Nucleus accumbens (tissue), 56 donors: ENCODE results near the gene BTBD19.
"Not testable (repeated sequence)": the region's sequence is repeated elsewhere in the genome, so short reads cannot be mapped to it uniquely, and the experiment has no call there.

Source experiments
- DNase-seq, 56 donors: peaks; one replicate each; lab custom pipeline; 2025; lab: John Stamatoyannopoulos, UW

BTBD19 gene

DNA sequence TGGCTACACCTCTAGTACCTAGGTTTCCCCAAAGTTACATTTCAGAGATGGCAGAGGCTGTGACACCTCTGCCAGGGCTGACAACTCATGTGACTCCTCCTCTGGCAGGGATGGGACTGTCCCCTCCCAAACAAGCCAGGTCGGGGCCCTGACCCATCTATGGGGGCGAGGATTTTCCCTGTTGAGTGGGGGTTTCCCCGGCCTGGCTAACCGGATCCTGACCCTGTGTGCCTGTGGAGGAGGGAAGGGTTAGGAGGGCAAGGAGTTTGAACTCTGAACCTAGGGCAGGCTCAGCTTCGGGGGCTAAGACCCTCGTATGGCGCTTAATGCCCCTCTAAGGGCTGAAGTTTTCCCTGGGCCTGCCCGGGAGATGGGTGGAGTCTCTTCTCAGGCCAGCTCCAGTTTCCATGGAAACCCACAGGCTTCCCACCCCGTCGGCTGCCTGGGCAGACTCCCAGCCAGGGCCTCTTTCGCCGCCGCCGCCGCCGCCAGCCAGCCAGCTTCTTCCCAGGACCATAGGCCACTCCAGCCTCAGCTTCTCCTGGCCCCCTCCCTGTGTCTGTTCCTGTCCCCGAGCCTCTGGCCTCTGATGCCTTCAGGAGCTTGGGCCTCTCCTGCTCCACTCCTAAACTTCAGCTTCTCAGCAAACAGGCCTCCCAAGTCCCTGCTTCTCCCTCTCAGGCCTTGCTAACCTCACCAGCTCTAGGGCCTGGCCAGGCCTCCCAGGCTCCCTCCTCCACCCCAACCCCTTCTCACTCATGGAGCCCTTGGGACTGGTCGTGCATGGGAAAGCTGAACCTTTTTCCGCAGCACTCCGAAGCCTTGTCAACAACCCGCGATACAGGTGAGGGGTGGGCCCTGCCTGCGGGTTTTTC, at the start of gene BTBD19:
Gene BTBD19, plus strand, starts transcription at position 461 of the 875 bp plus-strand sequence. Its CDS starts 298 bp downstream, at position 759.
- peak in 47 of 56 donors; percentile 21 to 82 (median 59) for DNase-seq

- DNase-seq: no peak
Measured at GRCh38 chr1:44759077-44759476, 49.2 kb upstream of the BTBD19 start.

DNA sequence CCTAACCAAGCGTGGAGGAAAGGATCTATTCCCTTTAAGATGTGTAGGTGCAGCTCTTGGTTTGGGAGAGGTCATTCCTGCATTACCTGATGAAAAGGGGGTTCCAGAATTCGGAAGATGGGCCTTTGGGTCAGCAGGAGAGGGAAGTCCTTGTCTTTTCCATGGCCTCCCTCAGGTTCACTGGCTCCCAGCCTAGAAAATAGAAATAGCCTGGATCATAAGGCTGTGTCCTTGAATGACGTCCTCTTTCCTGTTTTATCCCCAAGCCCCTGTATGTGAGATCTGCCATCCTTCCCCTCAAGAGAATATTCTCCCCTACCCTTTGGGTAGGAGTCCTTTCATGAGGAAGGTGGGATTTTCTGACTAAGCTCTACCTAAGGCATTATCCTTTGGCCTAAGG, 47.4 kb upstream of the BTBD19 start:
- no peak for DNase-seq

- DNase-seq: not testable (repeated sequence)
Measured at GRCh38 chr1:44766421-44766820, 41.9 kb upstream of the BTBD19 start.

DNA sequence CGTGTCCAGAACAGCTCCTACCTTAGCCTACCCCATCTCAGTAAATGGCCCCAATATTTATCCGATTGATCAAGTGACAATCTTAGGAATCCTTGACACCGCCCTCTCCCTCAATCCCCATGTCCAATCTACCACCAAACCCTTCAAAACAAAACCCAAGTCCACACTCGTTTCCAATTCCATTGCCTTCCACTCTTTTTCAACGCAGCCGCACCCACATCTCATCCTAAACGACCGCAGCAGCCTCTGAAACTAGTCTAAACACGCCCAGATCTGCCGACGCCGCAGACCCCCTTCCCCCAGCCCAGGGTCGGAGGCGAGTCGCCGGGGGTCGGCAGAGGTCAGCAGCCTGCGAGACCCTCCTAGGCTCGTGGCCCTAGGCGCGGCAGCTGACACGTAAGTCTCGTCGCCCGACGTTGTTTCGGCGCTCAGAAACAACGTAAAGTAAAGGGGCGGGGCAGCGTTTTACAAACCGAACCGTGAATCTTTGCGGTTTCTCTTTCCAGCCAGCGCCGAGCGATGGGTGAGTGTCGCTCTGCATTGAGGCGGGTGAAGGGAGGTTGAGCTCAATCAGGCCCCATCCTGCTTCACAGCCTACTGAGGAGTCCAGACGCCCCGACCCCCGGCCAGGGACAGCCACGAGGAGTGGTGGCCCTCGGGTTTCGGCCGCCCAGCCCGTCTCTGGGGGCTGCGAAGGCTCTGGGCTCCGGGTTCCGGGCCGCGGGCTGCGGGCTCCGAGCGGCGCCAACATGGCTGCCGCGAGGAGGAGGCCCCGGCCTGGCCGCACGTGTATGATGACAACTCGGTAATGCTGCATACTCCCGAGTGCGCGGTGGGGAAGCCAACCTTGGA, 33.0 kb upstream of the BTBD19 start, which contains the start of gene RPS8:
Gene RPS8, plus strand, starts transcription at position 463 of the 852 bp plus-strand sequence. Its CDS starts 57 bp downstream, at position 520.
- DNase-seq: peak in 55 of 56 donors; percentile 53 to 96 (median 86)

GRCh38 chr1:44775930-44776729, 32.2 kb upstream of the BTBD19 start:
- DNase-seq: peak in 13 of 56 donors; percentile 27 to 70 (median 60)

- DNase-seq: no peak
Measured at GRCh38 chr1:44776730-44777068, 31.6 kb upstream of the BTBD19 start.

DNA sequence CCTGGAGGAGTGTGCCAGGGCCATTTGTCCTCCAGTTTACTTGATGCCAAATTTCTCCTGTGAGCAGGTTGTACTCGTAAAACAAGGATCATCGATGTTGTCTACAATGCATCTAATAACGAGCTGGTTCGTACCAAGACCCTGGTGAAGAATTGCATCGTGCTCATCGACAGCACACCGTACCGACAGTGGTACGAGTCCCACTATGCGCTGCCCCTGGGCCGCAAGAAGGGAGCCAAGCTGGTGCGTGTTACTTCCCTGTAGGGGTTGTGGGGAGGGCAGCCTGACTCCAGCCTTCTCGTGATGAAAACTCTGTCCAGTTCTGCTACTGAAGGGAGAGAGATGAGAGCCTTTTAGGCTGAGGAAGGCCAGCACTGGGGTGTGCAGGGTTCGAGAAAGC, 30.8 kb upstream of the BTBD19 start:
- DNase-seq: no peak

DNA sequence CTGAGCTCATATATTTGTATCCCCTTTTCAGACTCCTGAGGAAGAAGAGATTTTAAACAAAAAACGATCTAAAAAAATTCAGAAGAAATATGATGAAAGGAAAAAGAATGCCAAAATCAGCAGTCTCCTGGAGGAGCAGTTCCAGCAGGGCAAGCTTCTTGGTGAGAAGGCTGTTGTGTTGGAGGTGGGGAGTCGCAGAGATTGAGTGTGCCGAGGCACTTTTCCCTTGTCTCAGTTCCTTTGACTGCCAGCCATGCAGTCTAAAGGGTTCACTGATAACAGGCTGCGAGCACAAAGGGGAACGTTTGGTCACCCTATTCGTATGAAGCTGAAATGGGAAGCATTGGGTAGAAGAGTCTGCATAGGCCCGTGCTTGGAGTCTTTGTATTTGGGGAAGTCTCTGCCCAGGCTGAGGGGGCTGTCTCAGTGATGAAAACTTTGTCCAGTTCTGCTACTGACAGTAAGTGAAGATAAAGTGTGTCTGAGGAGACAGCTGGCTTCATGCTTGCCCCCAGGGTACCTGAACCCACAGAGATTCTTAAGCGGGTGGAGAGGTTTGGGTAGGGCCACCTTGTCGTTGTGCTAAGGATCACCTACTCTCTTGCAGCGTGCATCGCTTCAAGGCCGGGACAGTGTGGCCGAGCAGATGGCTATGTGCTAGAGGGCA, 30.2 kb upstream of the BTBD19 start:
- no peak for DNase-seq

DNA sequence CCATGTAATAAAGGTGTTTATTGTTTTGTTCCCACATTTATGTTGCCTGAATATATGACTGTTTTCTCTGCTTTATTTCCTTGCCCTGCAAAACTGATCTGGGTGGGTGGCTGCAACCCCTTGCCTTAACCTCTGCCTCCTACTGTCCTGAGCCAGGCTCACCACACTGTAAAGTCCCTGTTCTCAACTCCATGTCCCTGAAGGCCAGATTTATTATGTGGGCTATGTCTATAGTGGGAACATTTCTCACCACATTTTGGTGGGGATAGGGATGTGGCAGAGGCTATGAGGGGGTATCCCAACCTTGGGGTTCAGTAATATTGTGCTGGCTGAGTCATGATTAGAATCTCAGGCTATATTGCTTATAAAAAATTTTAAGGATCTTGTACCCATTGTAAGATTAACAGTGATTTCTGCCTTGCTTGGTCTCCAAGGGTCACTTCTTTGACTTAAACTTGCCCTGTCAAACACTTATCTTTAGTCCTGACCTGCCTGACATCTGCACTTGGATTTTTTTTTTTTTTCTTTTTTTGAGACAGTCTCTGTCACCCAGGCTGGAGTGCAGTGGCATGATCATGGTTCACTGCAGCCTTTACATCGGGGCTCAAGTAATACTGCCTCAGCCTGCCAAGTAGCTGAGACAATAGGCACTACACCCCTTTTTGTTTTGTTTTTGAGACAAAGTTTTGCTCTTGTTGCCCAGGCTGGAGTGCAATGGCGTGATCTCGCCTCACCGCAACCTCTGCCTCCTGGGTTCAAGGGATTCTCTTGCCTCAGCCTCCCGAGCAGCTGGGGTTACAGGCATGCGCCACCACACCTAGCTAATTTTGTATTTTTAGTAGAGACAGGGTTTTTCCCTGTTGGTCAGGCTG, 29.4 kb upstream of the BTBD19 start:
- DNase-seq: no peak

DNA sequence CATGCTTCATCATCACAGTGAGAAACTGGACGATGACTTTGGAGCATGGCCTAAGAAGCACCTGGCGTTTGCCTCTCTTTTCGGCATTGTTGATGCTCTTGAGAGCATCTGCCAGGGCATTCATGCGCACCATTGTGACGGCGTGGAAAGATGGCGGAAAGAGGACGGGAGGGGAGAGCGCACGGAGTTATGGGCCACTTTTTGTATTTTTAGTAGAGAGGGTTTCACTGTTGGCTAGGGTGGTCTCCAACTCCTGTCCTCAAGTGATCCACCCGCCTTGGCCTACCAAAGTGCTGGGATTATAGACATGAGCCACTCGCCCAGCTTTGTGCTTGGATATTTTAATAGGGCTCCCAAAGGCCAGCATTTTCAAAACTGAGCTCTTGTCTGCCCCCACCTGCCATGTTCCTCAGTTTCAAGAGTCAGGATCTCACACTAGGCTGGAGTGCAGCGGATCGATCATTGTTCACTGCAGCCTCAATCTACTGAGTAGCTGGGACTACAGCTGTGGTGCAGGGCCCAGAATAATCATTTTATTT, 27.7 kb upstream of the BTBD19 start:
- DNase-seq: no peak

GRCh38 chr1:44783697-44784093, 24.6 kb upstream of the BTBD19 start:
- peak in 1 of 56 donors; percentile 28 for DNase-seq

DNA sequence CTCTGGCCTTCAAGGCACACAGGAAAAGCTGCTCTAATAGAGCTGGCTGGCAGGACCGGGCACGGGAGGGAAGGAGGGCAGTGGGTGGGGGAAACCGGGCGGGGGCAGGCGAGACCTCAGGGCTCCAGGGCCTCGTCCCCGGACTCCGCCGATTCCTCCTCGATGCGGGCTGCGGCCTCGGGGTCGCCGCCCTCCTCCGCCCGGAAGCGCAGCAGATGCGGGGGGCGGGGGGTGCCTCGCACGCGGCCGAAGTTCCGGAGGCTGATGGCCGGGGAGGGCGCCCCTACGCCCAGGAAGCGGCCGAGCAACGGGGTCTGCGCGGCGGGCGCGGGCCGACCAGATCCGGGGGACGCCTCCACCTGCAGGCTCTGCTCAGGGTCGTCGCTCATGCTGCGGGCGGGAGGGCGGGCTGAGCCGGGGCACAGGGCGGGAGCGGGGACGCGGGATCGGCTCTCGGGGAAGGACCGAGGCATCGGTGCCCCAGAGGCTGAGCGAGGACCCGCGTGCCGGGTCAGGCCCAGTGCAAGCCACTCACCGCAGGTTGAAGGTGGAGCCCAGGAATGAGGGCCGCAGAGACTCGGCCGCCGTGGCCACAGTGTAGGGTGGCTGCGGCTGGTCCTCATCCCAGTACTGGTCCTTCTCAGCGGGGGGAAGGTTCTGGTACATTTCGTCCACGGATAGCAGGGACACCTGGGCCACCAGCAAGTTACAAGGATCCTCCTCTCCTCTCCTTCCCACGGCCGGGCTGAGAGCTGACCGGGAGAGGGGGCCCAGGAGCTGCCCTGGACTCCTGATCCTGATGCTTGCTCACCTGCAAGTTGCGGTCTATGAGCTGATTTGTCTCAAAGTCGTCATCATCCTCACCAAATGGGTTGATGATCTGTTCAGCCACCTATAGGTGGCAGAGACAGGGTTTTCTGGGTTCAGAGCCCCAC, 24.0 kb upstream of the BTBD19 start:
- DNase-seq: peak in 4 of 56 donors; percentile 8 to 47 (median 32)

- DNase-seq: no peak
Measured at GRCh38 chr1:44785029-44785380, 23.3 kb upstream of the BTBD19 start.

DNA sequence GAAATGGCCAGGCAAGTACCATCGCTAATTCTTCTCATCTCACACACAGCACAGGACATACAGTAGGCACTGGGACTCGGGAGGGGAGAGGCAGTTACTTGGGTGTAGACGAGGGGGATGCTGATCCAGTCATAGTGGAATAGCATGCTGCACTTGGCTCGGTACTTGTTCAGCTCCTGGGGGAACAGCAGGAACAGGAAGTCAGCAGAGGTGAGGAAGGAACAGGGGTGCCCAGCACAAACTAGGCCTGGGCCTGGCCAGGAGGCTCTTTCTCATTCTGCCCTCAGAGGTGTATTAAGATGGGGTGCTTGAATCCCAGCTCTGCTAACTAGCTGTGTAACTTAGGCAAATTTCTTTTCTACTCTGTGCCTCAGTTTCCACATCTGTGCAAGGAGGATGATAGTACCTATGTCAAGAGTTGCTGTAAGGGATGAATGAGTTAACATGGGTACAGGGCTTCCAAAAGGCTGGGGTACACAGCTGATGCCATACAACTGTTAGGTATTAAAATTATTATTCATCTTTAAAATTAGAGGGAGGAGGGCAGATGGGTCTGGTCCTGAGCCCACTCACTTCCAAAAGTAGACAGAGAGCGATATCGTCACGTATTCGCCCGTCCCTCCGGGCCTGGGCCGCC, 22.7 kb upstream of the BTBD19 start:
- DNase-seq: no peak

DNA sequence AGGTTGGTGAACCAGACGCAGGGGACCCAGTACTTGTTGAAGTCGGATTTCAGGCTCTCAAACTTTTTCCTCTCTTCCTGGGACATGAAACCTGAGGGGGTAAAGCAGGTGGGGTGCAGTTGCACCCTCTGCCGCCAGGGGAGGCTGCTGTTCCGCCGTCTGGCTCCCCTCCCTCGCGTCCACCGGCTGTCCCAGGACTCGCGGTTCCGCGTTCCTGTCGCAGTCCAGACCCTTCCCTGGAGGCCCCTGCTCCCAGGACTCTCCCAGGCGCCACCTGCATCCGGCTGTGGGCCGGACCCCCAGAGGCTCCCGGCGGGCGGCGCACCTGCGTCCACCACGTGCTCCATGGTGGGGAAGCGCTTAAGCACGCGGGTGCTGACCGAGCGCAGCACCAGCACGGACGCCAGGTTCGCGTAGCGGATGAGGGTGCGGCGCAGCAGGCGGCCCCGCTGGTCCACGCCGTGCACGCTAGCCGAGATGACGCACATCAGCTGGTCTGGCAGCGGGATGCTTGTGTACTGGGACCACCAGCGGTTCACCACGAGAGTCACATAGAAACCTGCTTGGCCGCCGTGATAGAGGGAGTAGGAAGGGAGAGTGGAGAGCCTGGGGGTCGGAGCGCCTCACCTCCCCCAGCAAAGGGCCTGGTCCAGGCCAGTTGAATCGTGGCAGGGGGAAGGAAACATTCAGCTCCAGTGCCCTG, 22.0 kb upstream of the BTBD19 start:
- DNase-seq: peak in 16 of 56 donors; percentile 9 to 60 (median 22)
